ENCODE measurements around the gene KRTAP5-3.

KRTAP5-3 gene

GRCh38 chr11:1608363-1608762, at the start of gene KRTAP5-3:
Gene KRTAP5-3, minus strand, starts transcription at chr11:1608463. Its CDS starts 78 bp downstream, at chr11:1608385.
- Histone ChIP-seq H3K9ac (ENCODE audit: low read length in 5 of 5) (no peak within 1 kb of the TSS), H3K27ac (ENCODE audit: low read depth, low read length) (no peak within 1 kb of the TSS), H3K9me3 (ENCODE audit: control insufficient read depth in 5 of 5, low read length in 5 of 5) (no peaks in the 10 kb centered on the region), H3K27me3 (ENCODE audit: control insufficient read depth in 5 of 5, insufficient read depth in 4 of 5, low read length in 5 of 5) (peaks cover 0 to 19% (median 15%) of the 10 kb centered on the region in 5 donors), H3K4me3 (ENCODE audit: low read depth in 1 of 5, low read length in 5 of 5) (no peak within 1 kb of the TSS), H3K36me3 (ENCODE audit: control insufficient read depth in 5 of 5, insufficient read depth in 5 of 5, low read length in 5 of 5) (no peaks in the 10 kb centered on the region), H3K4me1 (ENCODE audit: control insufficient read depth in 5 of 5, insufficient read depth in 5 of 5, low read length in 5 of 5) (no peaks in the 10 kb centered on the region)

- H3K27ac ChIP-seq (ENCODE audit: low read depth, low read length), result no peak overlapping the region
Observed at GRCh38 chr11:1656670-1657069, 48.4 kb upstream of the KRTAP5-3 start.

GRCh38 chr11:1656061-1656441, 47.8 kb upstream of the KRTAP5-3 start:
- peaks cover 0 to 4% (median 3%) of the 10 kb centered on the region in 5 donors for H3K4me1 ChIP-seq (ENCODE audit: control insufficient read depth in 5 of 5, insufficient read depth in 5 of 5, low read length in 5 of 5)
- peaks cover 0 to 37% (median 19%) of the 10 kb centered on the region in 5 donors for H3K27me3 ChIP-seq (ENCODE audit: control insufficient read depth in 5 of 5, insufficient read depth in 4 of 5, low read length in 5 of 5)
- H3K9ac ChIP-seq (ENCODE audit: low read length in 5 of 5), result no peak overlapping the region
- H3K36me3 ChIP-seq (ENCODE audit: control insufficient read depth in 5 of 5, insufficient read depth in 5 of 5, low read length in 5 of 5), result no peaks in the 10 kb centered on the region
- no peak overlapping the region for H3K4me3 ChIP-seq (ENCODE audit: low read depth in 1 of 5, low read length in 5 of 5)
- H3K9me3 ChIP-seq (ENCODE audit: control insufficient read depth in 5 of 5, low read length in 5 of 5), result no peaks in the 10 kb centered on the region
- H3K27ac ChIP-seq (ENCODE audit: low read depth, low read length), result no peak overlapping the region

More at GRCh38 chr11:1656670-1657069, 48.4 kb upstream of the KRTAP5-3 start:
- Histone ChIP-seq H3K4me1 (ENCODE audit: control insufficient read depth in 5 of 5, insufficient read depth in 5 of 5, low read length in 5 of 5) (peaks cover 0 to 4% (median 3%) of the 10 kb centered on the region in 5 donors), H3K9ac (ENCODE audit: low read length in 5 of 5) (no peak overlapping the region), H3K4me3 (ENCODE audit: low read depth in 1 of 5, low read length in 5 of 5) (no peak overlapping the region), H3K27me3 (ENCODE audit: control insufficient read depth in 5 of 5, insufficient read depth in 4 of 5, low read length in 5 of 5) (peaks cover 0 to 37% (median 19%) of the 10 kb centered on the region in 5 donors), H3K36me3 (ENCODE audit: control insufficient read depth in 5 of 5, insufficient read depth in 5 of 5, low read length in 5 of 5) (no peaks in the 10 kb centered on the region), H3K9me3 (ENCODE audit: control insufficient read depth in 5 of 5, low read length in 5 of 5) (no peaks in the 10 kb centered on the region)

GRCh38 chr11:1655168-1656060, 47.2 kb upstream of the KRTAP5-3 start:
- H3K27me3 ChIP-seq (ENCODE audit: control insufficient read depth in 5 of 5, insufficient read depth in 4 of 5, low read length in 5 of 5), result peaks cover 0 to 34% (median 19%) of the 10 kb centered on the region in 5 donors
- no peaks in the 10 kb centered on the region for H3K36me3 ChIP-seq (ENCODE audit: control insufficient read depth in 5 of 5, insufficient read depth in 5 of 5, low read length in 5 of 5)
- no peak overlapping the region for H3K27ac ChIP-seq (ENCODE audit: low read depth, low read length)
- H3K4me3 ChIP-seq (ENCODE audit: low read depth in 1 of 5, low read length in 5 of 5), result no peak overlapping the region
- H3K9ac ChIP-seq (ENCODE audit: low read length in 5 of 5), result no peak overlapping the region
- no peaks in the 10 kb centered on the region for H3K9me3 ChIP-seq (ENCODE audit: control insufficient read depth in 5 of 5, low read length in 5 of 5)
- H3K4me1 ChIP-seq (ENCODE audit: control insufficient read depth in 5 of 5, insufficient read depth in 5 of 5, low read length in 5 of 5), result peaks cover 0 to 4% (median 3%) of the 10 kb centered on the region in 5 donors

GRCh38 chr11:1654388-1655167, 46.3 kb upstream of the KRTAP5-3 start:
- Histone ChIP-seq H3K4me3 (ENCODE audit: low read depth in 1 of 5, low read length in 5 of 5) (no peak overlapping the region), H3K4me1 (ENCODE audit: control insufficient read depth in 5 of 5, insufficient read depth in 5 of 5, low read length in 5 of 5) (peaks cover 0 to 4% (median 3%) of the 10 kb centered on the region in 5 donors), H3K27ac (ENCODE audit: low read depth, low read length) (no peak overlapping the region), H3K9ac (ENCODE audit: low read length in 5 of 5) (no peak overlapping the region), H3K27me3 (ENCODE audit: control insufficient read depth in 5 of 5, insufficient read depth in 4 of 5, low read length in 5 of 5) (peaks cover 0 to 29% (median 14%) of the 10 kb centered on the region in 5 donors), H3K9me3 (ENCODE audit: control insufficient read depth in 5 of 5, low read length in 5 of 5) (no peaks in the 10 kb centered on the region), H3K36me3 (ENCODE audit: control insufficient read depth in 5 of 5, insufficient read depth in 5 of 5, low read length in 5 of 5) (no peaks in the 10 kb centered on the region)

GRCh38 chr11:1653541-1654387, 45.5 kb upstream of the KRTAP5-3 start:
- H3K4me1 ChIP-seq (ENCODE audit: control insufficient read depth in 5 of 5, insufficient read depth in 5 of 5, low read length in 5 of 5), result peaks cover 0 to 4% (median 3%) of the 10 kb centered on the region in 5 donors
- H3K36me3 ChIP-seq (ENCODE audit: control insufficient read depth in 5 of 5, insufficient read depth in 5 of 5, low read length in 5 of 5), result no peaks in the 10 kb centered on the region
- H3K9me3 ChIP-seq (ENCODE audit: control insufficient read depth in 5 of 5, low read length in 5 of 5), result no peaks in the 10 kb centered on the region
- H3K27ac ChIP-seq (ENCODE audit: low read depth, low read length), result no peak overlapping the region
- peaks cover 0 to 29% (median 14%) of the 10 kb centered on the region in 5 donors for H3K27me3 ChIP-seq (ENCODE audit: control insufficient read depth in 5 of 5, insufficient read depth in 4 of 5, low read length in 5 of 5)
- H3K4me3 ChIP-seq (ENCODE audit: low read depth in 1 of 5, low read length in 5 of 5), result no peak overlapping the region
- H3K9ac ChIP-seq (ENCODE audit: low read length in 5 of 5), result no peak overlapping the region

GRCh38 chr11:1652771-1653540, 44.7 kb upstream of the KRTAP5-3 start:
- Histone ChIP-seq H3K4me1 (ENCODE audit: control insufficient read depth in 5 of 5, insufficient read depth in 5 of 5, low read length in 5 of 5) (peaks cover 0 to 4% (median 3%) of the 10 kb centered on the region in 5 donors), H3K36me3 (ENCODE audit: control insufficient read depth in 5 of 5, insufficient read depth in 5 of 5, low read length in 5 of 5) (no peaks in the 10 kb centered on the region), H3K9me3 (ENCODE audit: control insufficient read depth in 5 of 5, low read length in 5 of 5) (no peaks in the 10 kb centered on the region), H3K27ac (ENCODE audit: low read depth, low read length) (no peak overlapping the region), H3K27me3 (ENCODE audit: control insufficient read depth in 5 of 5, insufficient read depth in 4 of 5, low read length in 5 of 5) (peaks cover 0 to 29% (median 14%) of the 10 kb centered on the region in 5 donors), H3K9ac (ENCODE audit: low read length in 5 of 5) (no peak overlapping the region), H3K4me3 (ENCODE audit: low read depth in 1 of 5, low read length in 5 of 5) (no peak overlapping the region)

- Histone ChIP-seq H3K36me3 (ENCODE audit: control insufficient read depth in 5 of 5, insufficient read depth in 5 of 5, low read length in 5 of 5) (no peaks in the 10 kb centered on the region), H3K9ac (ENCODE audit: low read length in 5 of 5) (no peak overlapping the region), H3K4me1 (ENCODE audit: control insufficient read depth in 5 of 5, insufficient read depth in 5 of 5, low read length in 5 of 5) (peaks cover 0 to 4% (median 3%) of the 10 kb centered on the region in 5 donors), H3K4me3 (ENCODE audit: low read depth in 1 of 5, low read length in 5 of 5) (no peak overlapping the region), H3K27ac (ENCODE audit: low read depth, low read length) (no peak overlapping the region), H3K9me3 (ENCODE audit: control insufficient read depth in 5 of 5, low read length in 5 of 5) (no peaks in the 10 kb centered on the region), H3K27me3 (ENCODE audit: control insufficient read depth in 5 of 5, insufficient read depth in 4 of 5, low read length in 5 of 5) (peaks cover 0 to 29% (median 14%) of the 10 kb centered on the region in 5 donors)
Observed at GRCh38 chr11:1652442-1652770, 44.1 kb upstream of the KRTAP5-3 start.

- no peaks in the 10 kb centered on the region for H3K36me3 ChIP-seq (ENCODE audit: control insufficient read depth in 5 of 5, insufficient read depth in 5 of 5, low read length in 5 of 5)
- H3K9me3 ChIP-seq (ENCODE audit: control insufficient read depth in 5 of 5, low read length in 5 of 5), result no peaks in the 10 kb centered on the region
- H3K9ac ChIP-seq (ENCODE audit: low read length in 5 of 5), result no peak overlapping the region
- H3K27me3 ChIP-seq (ENCODE audit: control insufficient read depth in 5 of 5, insufficient read depth in 4 of 5, low read length in 5 of 5), result peaks cover 0 to 29% (median 14%) of the 10 kb centered on the region in 5 donors
- no peak overlapping the region for H3K27ac ChIP-seq (ENCODE audit: low read depth, low read length)
- no peak overlapping the region for H3K4me3 ChIP-seq (ENCODE audit: low read depth in 1 of 5, low read length in 5 of 5)
- H3K4me1 ChIP-seq (ENCODE audit: control insufficient read depth in 5 of 5, insufficient read depth in 5 of 5, low read length in 5 of 5), result peaks cover 0 to 4% (median 3%) of the 10 kb centered on the region in 5 donors
Observed at GRCh38 chr11:1652026-1652425, 43.8 kb upstream of the KRTAP5-3 start.
